PFSK-1 (cell line): ENCODE results near the gene GPR3.

Source experiments
- POLR2AphosphoS5 ChIP-seq: IDR thresholded peaks from 2 replicates; pipeline ENCODE4 v1.6.1; 2012; ENCODE audit warnings: low read depth, mild to moderate bottlenecking, control low read depth, low read length, moderate library complexity
- TAF1 ChIP-seq: IDR thresholded peaks from 2 replicates; pipeline ENCODE4 v1.6.1; 2012; ENCODE audit warnings: low read length, control low read depth, borderline replicate concordance; ENCODE audit not compliant: insufficient read depth
- TF ChIP-seq, protein P1 (sequence below), 2 experiments: IDR thresholded peaks; 2 replicates each; pipeline versions ENCODE4 v1.6.1 to v1.8.0; 2011 to 2012; ENCODE audit warnings: low read depth in 2 of 2, low read length in 2 of 2, control low read depth in 1 of 2, inconsistent platforms in 1 of 2, mild to moderate bottlenecking in 1 of 2, moderate library complexity in 1 of 2; ENCODE audit not compliant: insufficient read depth in 1 of 2

DNA sequence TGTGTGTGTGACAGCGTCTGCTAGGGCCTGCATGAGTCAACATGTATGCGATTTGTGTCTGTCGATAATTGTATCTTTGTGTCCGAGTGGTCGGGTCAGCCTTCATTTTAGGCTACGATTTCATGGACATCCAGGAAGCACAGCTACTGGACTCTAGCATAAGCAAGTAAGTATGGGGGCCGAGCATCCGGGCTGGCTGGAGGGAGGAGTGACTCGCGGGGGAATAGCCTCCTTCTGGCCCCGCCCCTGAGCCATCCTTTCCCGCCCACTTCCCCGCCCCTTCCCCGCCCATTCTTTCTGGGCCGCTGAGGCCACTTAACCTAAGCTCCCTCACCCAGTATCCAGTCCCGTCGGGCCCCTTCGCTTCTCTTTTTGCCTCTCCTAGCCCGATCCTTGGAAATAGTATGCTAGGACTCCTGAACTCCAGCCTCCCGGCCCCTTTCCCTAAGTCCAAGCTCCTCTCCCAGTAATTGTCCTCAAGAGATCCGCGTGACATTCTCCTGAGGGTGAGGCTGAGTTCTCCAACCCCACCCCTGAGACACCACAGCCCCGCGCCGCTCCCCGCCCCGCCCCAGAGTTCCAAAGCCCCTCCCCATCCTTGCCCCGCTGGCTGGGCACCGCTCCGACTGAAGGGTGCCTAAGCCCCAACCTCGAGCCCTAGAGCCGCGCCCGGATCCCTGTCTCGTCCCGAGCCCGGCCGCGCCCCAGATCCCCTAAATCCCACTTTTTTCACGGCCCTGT lies 26.9 kb upstream of the GPR3 start:
- 0 out of 2 replicates have a peak, but pooled peaks have one; percentile 29 for TF ChIP-seq TAF1
- TF ChIP-seq POLR2AphosphoS5 = peak; percentile 66
- TF ChIP-seq, protein P1, sequence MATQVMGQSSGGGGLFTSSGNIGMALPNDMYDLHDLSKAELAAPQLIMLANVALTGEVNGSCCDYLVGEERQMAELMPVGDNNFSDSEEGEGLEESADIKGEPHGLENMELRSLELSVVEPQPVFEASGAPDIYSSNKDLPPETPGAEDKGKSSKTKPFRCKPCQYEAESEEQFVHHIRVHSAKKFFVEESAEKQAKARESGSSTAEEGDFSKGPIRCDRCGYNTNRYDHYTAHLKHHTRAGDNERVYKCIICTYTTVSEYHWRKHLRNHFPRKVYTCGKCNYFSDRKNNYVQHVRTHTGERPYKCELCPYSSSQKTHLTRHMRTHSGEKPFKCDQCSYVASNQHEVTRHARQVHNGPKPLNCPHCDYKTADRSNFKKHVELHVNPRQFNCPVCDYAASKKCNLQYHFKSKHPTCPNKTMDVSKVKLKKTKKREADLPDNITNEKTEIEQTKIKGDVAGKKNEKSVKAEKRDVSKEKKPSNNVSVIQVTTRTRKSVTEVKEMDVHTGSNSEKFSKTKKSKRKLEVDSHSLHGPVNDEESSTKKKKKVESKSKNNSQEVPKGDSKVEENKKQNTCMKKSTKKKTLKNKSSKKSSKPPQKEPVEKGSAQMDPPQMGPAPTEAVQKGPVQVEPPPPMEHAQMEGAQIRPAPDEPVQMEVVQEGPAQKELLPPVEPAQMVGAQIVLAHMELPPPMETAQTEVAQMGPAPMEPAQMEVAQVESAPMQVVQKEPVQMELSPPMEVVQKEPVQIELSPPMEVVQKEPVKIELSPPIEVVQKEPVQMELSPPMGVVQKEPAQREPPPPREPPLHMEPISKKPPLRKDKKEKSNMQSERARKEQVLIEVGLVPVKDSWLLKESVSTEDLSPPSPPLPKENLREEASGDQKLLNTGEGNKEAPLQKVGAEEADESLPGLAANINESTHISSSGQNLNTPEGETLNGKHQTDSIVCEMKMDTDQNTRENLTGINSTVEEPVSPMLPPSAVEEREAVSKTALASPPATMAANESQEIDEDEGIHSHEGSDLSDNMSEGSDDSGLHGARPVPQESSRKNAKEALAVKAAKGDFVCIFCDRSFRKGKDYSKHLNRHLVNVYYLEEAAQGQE (IDR thresholded peaks at IDR 0.05; ENCODE audit: insufficient read depth in 1 of 2, low read depth in 2 of 2, low read length in 2 of 2) = no peak
